Activated naive CD8-positive, alpha-beta T cell treated with anti-CD3 and anti-CD28 coated beads, Interleukin-2, amount 50 U/mL, for 16 hours (primary cell): Measurements from ENCODE around the gene PARD3B.

Source experiments
- DNase-seq: peaks from one replicate; pipeline ENCODE4 v3.0.0-alpha.2; 2020; ENCODE audit warnings: low read depth, low spot score

PARD3B gene

DNA sequence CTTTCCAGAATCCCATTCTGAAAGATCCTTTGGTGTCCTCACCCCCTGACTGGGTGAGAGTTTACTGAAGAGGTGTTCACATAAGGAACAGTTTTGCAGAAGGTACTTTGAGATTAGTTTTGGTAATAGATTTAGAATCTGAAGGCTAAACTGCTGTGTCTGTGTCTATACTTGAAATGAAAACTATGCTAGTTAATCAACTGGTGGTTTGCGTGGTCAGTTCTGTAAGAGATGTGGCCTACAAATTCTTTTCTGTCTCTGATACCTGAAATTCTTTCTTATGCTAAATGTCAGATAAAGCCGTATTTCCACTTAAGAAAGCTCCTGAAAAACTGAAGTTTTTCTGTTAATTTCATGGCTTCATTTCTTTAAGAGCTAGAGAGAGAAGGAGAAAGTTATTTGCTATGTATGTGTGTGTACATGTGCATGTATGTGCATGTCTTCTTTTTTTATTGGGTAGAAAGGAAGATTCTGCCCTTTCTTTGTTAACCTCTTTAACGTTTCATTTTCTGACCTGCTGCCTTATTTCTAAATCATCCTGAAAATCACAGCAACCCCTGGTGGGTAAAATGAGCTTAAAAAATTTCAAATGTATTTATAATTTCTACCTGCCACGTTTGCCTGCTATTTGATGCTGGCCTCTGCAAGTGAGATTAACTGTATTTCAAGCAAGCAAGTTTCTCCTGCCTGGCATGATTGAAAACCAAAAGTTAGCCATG, 585.0 kb downstream of the PARD3B start:
- DNase-seq, result no peak

DNA sequence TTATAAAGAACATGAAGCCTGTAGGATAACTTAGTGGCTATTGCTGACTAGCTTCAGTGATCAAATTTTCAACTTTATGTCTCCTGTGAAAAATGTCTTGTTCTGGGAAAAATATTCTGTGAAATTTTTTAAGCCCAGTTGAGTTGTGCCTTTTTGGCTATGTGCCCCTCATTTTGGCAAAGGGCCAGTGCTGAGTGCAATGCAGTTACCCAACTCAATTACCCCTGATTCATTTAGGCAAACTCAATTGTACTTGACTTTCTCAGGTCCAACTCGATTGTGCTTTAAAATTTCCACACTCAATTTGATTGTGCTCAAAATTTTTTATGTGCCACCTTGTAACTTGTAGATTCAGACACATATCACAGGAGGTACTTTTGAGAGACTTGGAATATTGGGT, 588.3 kb downstream of the PARD3B start:
- no peak for DNase-seq

DNA sequence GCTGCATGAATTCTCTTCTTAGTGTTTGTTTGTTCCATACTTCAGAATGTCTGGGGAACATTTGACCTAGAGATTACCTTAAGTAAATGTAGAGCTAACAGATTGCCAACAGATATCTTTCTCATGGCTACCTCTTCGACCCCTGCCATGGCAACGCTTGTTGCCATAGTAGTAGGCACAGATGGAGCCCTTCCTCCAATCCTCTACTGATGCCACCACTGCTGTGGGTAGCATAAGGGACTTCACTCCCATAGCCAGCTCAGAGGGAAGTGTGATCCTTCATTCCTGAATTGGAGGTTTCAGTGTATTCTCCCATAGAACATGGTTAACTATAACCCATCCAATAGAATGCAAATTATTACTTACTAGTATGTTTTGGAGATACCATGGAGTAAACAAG, 593.5 kb downstream of the PARD3B start:
- no peak for DNase-seq

DNA sequence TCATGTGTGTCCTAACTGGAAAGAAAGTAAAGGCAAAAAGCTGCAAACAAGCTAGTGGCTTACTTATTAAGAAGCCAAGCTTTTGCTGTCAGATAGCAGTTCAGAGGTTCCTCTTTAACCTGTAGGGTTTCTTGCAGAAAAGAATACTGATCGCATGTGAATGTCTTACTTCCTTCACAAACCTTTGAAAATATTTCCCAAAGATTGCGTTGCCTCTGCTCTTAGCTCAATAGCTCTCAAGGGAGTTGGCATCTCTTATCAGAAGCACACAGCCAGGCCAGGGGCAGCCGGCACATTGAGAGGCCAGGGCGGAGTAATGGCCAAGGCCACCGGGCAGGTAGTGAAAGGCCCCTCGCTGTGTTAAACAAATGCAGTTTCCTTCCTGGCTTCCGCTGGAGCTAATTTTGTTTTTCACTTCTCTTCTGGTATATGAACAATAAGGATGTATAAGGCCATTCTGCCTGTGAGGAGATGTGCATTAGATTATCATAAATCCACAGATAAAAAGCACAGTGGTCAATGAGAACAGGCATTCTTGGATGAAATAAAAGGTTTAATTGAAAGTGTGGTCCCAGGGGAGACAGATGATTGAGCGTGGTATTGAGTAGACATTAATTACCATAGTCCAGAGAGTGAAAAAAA, 594.7 kb downstream of the PARD3B start:
- no peak for DNase-seq

DNA sequence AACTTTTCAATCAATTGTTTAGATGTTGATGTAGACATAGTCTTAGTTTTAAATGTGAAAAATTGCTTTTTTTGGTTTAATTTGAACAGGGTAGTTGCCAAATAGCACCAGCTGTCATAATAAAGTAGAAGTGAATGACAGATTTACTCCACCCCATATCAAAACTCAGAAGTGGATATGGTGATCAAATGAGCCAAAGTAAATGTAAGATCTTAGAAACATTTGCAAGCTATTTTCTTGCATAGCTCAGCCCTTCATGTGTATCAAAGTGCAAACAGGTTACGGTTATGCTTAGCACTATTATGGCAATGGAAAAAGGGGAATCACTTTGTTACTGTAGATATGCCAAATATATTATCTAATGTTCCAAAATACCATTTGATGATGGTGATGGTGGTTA, 596.1 kb downstream of the PARD3B start:
- DNase-seq, result no peak

DNA sequence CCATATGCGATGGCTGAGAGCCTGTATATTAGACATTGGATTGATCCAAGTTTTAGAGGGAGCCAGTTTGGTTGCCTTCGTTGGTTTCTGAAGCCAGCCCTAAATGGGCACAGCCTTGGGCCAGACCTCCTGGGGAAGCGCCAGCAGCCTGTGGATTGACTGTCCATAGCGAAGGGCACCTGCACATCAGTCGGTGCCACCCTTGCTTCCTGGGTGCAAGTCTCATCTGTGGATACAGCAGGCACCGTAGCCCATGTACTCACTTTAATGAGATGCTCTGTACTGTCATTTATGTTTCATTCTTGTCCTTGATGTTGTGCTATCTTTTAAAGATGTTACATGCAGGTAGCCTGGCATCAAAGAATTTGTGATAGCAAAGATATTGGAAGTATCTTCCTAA, 600.6 kb downstream of the PARD3B start:
- no peak for DNase-seq

DNA sequence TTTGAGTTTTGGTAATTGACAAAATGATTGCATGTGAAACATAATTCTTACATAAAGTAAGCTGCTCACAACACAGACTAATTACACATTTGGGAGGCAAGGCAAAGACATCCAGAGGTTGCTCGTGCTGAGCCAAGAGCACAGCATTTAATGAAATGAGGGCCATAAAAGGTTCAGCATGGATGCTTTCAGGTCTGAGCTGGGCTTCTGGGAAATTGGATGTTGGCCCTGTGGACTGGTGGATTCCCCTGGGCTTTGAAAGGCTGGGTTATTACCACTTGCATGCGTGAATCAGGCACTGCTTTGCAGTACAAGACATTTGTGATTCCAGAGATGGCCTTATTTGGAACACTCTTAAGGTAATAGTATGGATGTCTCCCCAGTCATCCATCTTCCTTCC, 603.5 kb downstream of the PARD3B start:
- no peak for DNase-seq

DNA sequence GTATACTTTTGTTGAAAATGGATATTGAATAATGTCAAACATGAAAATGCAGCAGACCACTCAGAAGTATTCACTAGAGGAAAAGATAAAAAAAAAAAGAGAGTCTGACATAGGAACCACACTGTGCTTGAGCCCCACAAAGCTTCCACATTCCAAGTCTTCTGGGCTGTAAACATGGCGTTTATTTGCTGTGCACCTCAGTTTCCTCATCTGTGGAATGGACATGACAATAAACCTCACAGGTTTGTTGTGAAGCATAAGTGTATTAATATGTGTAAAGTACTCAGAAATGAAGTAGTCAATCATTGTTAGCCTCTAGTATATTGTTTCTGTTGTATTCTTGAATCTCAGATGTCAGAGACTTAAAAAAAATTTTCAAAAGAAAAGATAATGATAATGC, 611.2 kb downstream of the PARD3B start:
- no peak for DNase-seq

DNA sequence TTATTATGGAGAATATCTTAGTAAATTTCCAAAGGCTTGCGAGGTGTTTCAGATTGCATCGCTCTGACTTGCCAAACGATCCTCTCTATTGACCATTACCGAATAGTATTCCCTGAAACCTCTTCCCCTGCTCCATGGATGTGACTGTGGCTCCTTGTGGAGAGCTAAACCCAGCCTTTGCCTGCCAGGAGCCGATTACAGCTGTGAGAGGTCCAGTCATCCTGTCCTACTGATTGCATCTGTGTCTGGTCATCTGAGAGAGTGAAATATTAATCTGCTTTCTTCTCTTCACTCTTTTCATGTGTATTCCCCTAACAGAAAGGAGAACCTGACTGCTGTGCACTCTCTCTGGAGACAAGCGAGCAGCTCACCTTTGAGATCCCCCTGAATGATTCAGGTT, 613.1 kb downstream of the PARD3B start:
- no peak for DNase-seq

DNA sequence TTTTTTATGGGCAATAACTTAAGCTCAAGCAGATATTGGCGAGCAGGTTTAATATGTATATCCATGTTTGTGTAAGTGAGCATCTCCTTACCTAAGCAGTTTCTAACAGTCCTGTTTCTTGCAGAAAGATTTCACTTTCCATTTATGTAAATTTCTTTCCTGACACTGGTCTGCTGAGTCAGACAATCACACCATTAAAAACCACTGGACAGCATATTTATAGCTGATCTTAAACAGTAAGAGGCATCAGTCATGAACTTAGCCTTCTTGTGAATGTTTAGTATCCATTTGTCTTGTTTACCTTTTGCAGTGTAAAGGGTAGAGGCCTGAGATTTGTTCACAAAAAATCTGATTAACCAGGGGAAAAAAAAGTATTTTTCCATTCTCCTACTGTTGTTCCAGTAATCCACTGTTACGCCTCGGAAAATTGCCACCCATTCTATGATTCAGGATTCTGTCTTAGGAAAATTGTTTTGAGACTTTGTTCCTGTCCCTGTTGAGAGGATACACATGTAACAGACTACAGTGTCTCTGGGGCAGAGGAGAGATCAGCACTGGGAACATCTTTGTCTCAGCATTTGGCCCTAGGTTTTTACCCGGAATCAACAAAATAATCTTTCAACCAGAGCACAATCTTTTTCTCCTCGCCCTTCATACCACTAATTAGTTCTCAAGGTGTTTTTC, 616.0 kb downstream of the PARD3B start:
- no peak for DNase-seq

DNA sequence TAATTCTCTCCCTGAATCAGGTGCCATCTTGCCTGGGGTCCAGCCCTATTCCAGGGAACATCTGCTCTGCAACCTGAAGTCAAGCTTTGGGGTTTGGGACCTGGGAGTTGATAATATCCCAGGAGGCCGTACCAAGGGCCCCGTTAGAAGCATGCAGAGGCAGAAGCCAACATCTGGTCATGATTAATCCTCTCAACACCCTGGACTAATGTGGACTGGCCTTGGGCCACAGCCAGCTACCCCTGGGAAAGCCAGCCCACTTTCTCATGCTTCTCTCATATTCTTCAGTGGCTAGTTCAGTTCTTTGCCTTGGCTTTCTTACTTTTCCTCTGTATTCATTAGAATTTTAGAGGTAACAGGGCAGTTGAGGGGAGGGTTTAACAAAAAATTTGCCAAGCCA, 621.5 kb downstream of the PARD3B start:
- no peak for DNase-seq

DNA sequence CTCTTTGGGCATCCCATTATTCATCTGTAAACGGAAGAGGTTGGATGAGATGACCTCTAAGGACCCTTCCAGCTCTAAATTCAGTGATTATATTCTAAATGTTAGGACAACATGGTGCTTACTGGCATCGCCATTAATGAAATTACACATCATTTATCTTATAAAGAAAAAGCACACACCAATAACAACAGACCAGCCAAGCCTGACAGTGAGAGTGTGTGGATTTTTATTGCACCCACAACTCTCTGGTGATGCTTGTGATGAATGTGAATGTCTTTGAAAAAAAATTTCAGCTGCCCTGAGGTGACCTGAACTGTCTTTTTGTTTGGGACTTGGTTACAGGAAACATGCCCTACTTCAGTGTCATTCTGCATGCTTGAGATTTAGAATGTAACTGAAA, 623.7 kb downstream of the PARD3B start:
- DNase-seq, result no peak

DNA sequence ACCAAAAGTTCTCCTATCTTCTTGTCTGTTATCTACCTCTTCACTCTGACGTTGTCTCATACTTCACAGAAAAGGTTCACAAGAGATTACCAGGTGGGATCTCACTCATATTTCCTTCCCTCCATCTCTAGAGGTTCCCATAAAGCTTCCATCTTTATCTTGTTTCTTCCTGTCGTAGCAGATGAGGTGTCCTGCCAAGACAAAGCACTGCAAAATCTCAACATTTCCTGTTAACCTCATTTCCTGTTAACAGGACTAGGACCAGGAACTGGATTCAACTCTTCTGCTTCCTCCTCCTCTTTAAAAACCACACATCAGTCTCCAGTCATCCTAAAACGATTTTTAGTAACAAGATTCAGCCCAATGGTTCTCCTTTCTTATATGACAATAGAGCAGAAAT, 624.2 kb downstream of the PARD3B start:
- DNase-seq, result no peak

DNA sequence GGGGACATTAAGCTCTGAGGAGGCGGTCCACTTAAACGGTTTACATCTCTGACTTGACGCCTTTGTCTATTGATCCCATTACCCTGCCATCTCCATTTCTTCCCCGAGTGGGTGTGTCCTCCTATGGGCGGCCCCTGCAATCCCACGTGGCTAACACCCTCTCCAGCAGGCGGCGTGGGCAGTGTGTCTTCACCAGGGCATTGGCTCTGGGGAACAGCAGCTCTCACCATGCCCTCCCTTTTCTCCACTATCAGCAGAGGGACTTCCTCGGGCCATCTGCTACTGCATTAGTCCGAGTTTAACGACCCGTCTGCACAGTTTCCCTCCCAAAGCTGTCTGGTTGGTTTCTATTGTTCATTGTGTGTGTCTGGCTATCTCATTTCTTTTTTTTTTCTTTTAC, 625.1 kb downstream of the PARD3B start:
- DNase-seq, result no peak

DNA sequence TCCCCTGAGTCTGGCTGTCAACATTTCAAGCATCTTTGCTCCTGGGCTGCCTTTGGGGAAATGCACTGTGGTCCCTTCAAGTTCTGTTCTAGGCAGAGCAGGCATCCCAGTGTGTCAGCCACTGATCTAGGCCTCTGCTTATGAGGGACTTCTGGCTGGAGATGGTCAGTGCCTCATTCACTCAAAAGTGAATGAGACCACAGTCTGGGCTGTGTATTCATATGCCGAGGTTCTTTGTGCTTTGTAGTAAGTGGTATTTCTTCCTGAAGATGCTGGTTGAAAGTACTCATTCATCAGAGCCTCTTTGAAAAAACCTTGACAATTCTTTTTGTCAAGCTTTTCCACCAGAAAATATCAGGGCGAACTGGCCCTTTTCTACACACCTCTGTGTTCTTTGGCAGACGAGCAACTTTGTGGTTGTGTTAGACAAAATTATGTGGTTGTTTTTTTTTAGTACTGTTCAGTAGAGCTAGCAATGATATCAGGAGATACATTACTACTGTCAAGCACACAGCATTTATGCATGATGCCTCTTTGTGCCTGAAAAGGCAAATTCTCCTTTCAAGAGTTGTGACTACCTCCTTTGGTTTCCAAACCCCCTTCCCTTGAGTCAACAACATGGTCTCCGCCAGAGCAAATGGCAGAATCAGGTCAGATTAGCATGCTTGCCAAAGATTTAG, 626.1 kb downstream of the PARD3B start:
- no peak for DNase-seq

DNA sequence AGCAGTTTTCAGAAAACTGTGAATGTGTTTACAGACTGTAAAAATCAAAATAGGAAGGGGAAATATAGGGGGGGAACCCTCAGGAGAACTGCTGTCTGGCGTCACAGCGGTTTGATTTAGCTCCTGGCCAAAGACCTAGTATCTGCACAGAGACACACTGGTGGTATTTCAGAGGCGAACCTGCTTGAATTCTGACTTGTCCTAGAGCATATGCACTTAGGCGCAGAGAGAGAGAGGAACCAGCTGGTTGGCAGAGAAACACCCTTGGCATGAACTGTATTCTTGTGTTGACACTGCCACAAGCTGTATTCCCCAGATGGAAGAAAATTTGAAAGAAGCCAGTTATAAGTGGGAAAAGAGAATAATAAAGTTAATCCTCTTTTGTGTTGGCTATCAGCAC, 630.6 kb downstream of the PARD3B start:
- no peak for DNase-seq

DNA sequence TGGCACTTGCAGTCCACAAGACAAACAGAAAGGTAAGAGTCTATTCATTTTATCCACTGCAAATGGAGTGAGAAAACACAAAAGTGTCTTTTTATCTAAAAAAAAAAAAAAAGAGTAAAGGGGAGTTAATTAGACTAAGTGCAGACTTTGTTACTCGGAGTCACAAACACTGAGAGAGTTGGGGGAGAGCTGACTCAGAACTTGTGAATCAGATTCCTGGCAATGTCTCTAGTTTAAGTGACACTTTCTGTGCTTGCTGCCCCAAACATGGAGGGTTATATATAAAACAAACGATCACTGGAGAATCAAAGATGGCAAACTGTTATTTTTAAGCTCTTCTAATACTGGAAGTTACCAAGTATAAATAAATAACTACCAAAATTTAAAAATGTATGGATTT, 631.3 kb downstream of the PARD3B start:
- DNase-seq, result no peak

DNA sequence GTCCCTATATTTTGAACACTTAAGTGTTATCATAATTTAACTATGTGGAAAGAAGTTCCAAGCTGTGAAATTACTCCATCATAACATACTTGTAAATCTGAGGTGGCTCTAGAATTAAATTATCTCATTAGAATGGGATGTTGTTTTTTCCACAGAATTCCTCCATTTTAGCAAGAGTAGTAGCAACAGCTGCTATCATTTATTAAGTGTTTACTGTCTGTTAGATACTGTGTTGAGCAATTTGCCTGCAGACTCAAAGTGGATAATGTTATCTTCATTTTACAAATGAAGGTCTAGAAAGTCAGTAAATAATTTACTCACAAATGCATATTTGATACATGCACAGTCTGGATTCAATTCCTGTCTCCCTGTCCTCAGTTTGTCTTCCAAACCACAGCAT, 632.3 kb downstream of the PARD3B start:
- DNase-seq, result no peak

DNA sequence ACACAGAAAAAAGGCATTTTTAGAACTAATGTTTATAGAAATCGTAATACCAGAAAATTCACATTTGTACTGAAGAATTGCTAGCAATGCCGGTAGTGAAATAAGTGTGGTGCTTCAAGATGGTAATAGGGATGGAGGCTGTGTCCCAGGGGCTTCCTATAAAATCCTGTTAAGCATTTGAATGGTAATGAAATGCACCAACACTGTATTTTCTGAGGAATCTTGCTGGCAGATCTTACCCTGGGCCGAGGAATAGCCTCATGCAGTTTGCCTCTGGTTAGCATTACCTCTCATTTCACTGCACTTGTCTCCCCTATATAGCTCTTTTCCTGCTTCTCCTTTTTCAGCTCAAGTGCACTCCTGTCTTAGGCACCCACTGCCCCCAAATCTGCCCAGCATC, 635.5 kb downstream of the PARD3B start:
- DNase-seq, result no peak

DNA sequence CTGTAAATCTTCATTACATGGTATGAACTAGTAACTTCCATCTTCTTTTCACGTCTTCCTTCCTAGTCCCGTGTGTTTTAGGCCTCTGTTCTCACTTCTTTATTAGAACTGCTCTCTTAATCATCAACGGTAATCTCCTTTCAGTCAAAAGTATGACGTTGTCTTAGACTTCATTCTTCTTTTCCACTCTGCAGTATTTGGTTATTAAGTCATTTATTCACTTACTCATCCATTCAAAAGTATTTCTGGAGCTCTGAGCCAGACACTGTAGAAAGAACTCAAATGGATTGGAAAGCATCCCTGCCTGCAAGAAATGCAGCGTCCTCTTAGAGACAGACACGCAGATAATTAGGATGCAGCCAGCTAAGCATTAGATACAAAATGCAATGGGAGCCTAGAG, 642.5 kb downstream of the PARD3B start:
- no peak for DNase-seq

DNA sequence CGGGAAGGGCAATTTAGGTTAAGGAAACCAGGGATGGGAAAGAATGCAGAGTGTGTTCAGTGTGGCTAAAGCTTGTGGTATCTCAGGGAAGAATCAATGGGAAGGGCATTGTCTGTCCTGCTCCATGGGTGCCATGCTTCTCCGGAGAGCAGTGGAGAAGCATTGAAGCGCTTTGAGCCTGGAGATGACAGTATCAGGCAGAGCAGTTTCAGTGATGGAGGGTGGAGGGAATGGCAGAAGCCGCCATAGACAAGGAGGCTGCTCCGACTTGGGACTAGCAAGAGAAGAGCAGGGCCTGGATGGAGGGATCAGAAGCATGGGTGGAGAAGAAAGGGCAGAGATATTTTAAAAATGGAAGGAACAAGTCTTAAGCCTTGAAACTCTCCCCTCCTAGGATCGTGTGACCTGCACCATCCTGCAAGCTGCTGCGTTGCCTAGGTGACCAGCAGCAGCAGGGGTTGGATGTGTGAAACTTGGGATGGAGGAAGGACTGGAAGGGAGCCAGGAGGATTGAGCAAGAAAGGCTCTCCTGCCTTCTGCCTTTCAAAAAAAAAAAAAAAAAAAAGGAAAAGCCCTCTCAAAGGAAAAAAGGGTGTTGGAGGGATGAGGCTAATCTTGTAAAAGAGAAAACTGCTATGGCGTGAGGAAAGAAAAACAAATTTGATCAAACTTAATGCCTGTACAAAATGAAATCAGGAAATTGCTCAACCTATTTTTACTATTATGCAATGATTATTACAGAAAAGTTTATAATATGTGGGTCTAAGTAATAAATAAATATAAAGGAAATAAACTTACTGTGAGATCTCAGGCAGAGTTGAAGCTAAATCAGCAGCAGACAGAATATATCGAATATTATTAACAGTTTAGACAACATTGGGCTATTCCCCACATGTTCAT, 643.2 kb downstream of the PARD3B start:
- no peak for DNase-seq

DNA sequence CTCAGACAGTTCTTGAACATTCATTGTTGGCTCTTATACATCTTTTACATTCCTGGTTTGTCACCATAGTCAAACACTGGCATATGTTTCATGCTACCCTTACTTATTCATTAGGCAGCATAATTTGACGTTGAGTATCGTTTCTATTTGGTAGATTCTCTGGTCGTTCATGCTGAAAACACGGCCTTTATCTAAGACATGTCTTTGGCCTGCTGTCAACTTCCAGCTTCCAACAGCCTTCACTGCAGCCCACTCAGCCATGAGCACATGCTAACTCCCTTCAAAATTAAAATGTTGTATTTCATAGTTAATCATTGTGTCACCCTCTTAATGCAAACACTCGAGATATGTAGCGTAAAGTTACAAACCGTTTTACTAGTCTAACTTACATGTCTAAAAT, 644.0 kb downstream of the PARD3B start:
- DNase-seq, result no peak
